Nephron progenitor cell (in vitro differentiated cells): ENCODE results near the gene MEN1.

Source experiments
- DNase-seq: peaks from one replicate; pipeline ENCODE4 v3.0.0; 2021
- H3K27ac Mint-ChIP-seq: 2 replicates; pipeline ENCODE4 v1.8.0; 2021; ENCODE audit warnings: mild to moderate bottlenecking, moderate library complexity, mixed read lengths
- H3K27me3 Mint-ChIP-seq: 2 replicates; pipeline ENCODE4 v1.8.0; 2021; ENCODE audit warnings: mild to moderate bottlenecking, low read depth, mixed read lengths; ENCODE audit not compliant: poor library complexity
- H3K36me3 Mint-ChIP-seq: 2 replicates; pipeline ENCODE4 v1.8.0; 2021; ENCODE audit warnings: low read depth, mixed read lengths
- H3K4me1 Mint-ChIP-seq: 2 replicates; pipeline ENCODE4 v1.8.0; 2021; ENCODE audit warnings: mixed read lengths
- H3K4me3 Mint-ChIP-seq: 2 replicates; pipeline ENCODE4 v1.8.0; 2021; ENCODE audit warnings: mild to moderate bottlenecking, moderate library complexity, mixed read lengths
- H3K9me3 Mint-ChIP-seq: 2 replicates; pipeline ENCODE4 v1.8.0; 2021; ENCODE audit warnings: mild to moderate bottlenecking, moderate library complexity, mixed read lengths
- TF ChIP-seq, protein P1 (sequence below): fragments of 200-600 bp; sonication (generic); IDR thresholded peaks from 2 replicates; pipeline ENCODE4 v1.5.0; 2021; ENCODE audit warnings: antibody characterized with exemption

The MEN1 gene

DNA sequence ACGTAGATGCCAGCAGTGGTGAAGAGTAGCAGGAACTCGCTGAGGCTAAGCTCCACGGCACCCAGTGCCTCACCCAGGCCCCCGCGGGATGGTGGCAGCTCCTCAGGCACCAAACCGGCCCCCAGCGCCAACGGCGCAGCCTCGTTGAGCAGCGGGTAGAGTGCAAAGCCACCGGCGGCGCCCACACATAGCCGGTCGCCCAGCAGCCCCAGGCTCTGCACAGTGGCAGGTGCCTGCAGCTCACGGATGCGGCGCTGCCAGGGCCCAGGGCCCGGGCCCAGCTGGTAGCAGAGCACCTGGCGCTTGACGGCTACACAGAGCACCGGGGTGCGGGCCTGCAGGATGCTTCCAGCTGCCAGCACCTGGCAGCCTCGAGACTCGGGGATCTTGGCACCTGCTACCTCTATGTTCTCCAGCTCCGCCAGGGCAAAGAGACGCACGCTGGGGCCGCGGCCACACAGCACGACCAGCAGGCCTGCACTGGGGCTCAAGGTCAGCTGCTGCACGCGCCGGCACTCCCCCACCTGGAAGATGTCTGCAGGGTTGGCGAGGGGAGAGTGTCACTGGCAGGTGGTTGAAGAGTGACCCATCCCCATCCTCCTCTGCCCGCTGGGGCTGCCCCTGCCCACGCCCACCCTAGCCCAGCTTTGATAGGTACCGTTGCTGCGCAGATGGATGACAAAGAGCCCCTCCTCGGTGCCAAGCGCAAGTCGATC is 19.3 kb upstream of the MEN1 start:
- TF ChIP-seq, protein P1, sequence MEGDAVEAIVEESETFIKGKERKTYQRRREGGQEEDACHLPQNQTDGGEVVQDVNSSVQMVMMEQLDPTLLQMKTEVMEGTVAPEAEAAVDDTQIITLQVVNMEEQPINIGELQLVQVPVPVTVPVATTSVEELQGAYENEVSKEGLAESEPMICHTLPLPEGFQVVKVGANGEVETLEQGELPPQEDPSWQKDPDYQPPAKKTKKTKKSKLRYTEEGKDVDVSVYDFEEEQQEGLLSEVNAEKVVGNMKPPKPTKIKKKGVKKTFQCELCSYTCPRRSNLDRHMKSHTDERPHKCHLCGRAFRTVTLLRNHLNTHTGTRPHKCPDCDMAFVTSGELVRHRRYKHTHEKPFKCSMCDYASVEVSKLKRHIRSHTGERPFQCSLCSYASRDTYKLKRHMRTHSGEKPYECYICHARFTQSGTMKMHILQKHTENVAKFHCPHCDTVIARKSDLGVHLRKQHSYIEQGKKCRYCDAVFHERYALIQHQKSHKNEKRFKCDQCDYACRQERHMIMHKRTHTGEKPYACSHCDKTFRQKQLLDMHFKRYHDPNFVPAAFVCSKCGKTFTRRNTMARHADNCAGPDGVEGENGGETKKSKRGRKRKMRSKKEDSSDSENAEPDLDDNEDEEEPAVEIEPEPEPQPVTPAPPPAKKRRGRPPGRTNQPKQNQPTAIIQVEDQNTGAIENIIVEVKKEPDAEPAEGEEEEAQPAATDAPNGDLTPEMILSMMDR, result no peak
- Mint-ChIP-seq H3K4me1 (peaks cover 23% of the 10 kb centered on the region), H3K4me3 (no peak overlapping the region), H3K9me3 (no peaks in the 10 kb centered on the region), H3K27me3 (peaks cover 7% of the 10 kb centered on the region), H3K36me3 (peaks cover 5% of the 10 kb centered on the region), H3K27ac (no peak overlapping the region)
- DNase-seq, result no peak

DNA sequence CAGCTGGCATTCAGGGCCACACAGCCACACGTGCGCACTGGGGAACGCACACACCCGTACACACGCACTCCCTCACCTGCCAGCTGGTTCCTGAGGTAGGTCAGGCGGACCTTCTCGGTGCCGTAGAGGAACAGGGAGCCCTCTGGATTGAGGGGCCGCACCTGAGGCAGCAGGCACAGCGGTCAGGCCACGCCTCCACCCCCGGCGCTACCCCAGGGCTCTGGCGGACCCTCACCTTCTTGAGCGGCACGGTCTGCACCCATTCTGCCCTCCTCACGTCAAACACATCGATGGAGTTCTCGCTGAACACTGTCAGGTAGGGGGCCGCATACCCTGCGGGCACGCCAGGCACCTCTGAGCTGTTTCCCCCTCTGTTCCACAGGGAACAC is 17.1 kb upstream of the MEN1 start:
- H3K27ac Mint-ChIP-seq, result peak overlapping the region; percentile 58
- no peak for DNase-seq
- TF ChIP-seq, protein P1, result no peak
- H3K9me3 Mint-ChIP-seq, result no peaks in the 10 kb centered on the region
- H3K4me1 Mint-ChIP-seq, result peaks cover 23% of the 10 kb centered on the region
- peaks cover 14% of the 10 kb centered on the region for H3K27me3 Mint-ChIP-seq
- H3K36me3 Mint-ChIP-seq, result peaks cover 5% of the 10 kb centered on the region
- no peak overlapping the region for H3K4me3 Mint-ChIP-seq

DNA sequence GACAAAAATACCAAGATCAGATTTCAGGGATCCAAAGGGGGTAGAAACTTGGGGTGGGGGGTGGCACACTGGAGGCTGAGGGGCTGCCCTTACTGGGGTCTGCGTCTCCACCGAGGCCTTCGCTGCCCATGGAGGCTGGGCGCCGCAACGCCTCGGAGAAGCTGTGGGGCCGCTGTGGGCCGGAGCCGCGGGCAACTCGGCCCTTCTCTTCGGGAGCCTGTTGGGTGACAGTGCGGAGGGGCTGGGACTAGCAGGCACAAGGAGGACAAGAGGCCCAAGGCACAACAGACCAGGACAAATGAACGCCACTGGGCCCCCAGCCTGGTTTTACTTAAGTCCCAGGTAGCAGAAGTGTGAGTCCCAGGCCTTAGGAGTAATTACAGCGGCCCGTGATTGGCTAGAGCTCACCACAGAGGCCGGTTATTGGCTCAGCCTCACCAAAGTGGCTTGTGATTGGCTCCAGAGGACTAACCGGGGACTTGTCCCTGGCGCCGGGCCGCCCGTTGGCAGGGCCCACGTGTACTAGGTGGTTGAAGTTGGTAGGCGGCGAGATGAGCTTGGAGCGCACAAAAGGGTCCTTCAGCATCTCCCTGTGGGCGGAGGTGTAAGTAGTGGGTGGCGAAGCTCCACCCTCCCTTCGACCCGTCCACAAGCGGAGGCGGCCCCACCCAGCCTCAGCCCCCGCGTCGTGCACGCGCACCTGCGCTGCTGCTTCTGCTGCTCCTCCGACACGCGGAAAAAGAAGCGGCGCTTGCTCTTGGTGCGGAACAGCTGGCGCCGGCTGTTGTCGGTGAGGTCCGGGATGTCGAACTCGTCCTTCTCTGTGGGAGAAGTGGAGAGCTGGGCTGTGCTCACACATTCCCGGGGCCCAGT is 16.5 kb upstream of the MEN1 start:
- no peak overlapping the region for H3K4me3 Mint-ChIP-seq
- no peak overlapping the region for H3K27ac Mint-ChIP-seq
- no peaks in the 10 kb centered on the region for H3K9me3 Mint-ChIP-seq
- peaks cover 14% of the 10 kb centered on the region for H3K27me3 Mint-ChIP-seq
- H3K36me3 Mint-ChIP-seq, result peaks cover 5% of the 10 kb centered on the region
- DNase-seq, result no peak
- H3K4me1 Mint-ChIP-seq, result peaks cover 23% of the 10 kb centered on the region
- TF ChIP-seq, protein P1, result no peak

DNA sequence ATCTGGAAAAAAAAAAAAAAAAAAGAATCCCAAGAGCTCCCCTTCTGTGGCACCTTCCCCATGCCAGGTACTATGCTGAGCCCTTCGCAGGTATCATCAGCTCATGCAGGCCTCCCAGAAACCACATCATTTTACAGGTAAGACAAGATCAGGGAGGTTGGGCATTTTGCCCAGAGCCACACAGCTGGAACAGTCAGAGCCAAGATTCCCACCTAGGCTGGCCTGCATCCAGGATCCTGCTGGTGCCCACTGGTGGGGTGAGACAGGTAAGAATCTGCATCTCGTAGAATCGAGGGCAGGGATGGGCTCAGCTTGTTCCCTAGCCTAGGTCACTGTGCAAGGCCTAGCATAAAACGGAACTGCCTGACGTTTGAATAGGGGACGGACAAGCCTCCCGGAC is 15.7 kb upstream of the MEN1 start:
- Mint-ChIP-seq H3K27me3 (peaks cover 14% of the 10 kb centered on the region), H3K4me3 (no peak overlapping the region), H3K9me3 (no peaks in the 10 kb centered on the region), H3K36me3 (peaks cover 5% of the 10 kb centered on the region), H3K4me1 (peaks cover 23% of the 10 kb centered on the region), H3K27ac (no peak overlapping the region)
- TF ChIP-seq, protein P1, result no peak
- no peak for DNase-seq

DNA sequence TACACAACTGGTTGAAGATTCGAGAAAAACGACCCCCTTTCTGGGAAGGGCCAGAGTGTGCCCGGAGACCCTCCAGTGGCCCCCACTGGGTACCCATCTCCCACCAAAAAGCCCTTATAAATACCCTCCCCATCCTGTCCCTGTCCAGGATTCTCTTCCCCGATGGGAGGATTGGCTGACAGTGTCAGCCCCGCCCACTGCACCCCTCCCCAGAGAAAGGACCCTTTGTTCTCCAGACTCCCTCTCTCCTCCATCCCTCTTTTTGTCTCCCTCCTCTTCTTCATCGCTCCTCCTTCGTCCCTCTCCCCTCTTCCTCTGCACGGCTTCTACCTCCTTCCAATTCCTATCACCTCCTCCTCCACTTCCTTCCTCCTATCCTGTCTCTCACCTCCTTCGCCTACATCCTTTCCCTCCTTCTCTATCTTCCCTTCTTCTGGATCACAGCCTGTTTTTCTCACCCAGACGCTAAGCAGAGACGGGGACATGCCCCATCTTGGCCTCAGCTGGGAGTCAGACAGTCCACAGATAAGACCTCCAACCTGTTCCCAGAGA is 13.3 kb upstream of the MEN1 start:
- TF ChIP-seq, protein P1, result no peak
- Mint-ChIP-seq H3K27me3 (peaks cover 10% of the 10 kb centered on the region), H3K27ac (no peak overlapping the region), H3K9me3 (no peaks in the 10 kb centered on the region), H3K4me1 (peaks cover 13% of the 10 kb centered on the region), H3K4me3 (no peak overlapping the region), H3K36me3 (peaks cover 5% of the 10 kb centered on the region)
- no peak for DNase-seq
